Stimulated activated CD4-positive, alpha-beta T cell treated with anti-CD3 and anti-CD28 coated beads, Interleukin-15, amount 100 ng/mL, for 48 hours (primary cell): ENCODE results near the gene CSNK1G1.

ENCODE experiments used
- DNase-seq, 2 donors: peaks; one replicate each; pipeline ENCODE4 v3.0.0-alpha.2; 2020; ENCODE audit warnings: low read depth in 2 of 2

CSNK1G1 gene

DNA sequence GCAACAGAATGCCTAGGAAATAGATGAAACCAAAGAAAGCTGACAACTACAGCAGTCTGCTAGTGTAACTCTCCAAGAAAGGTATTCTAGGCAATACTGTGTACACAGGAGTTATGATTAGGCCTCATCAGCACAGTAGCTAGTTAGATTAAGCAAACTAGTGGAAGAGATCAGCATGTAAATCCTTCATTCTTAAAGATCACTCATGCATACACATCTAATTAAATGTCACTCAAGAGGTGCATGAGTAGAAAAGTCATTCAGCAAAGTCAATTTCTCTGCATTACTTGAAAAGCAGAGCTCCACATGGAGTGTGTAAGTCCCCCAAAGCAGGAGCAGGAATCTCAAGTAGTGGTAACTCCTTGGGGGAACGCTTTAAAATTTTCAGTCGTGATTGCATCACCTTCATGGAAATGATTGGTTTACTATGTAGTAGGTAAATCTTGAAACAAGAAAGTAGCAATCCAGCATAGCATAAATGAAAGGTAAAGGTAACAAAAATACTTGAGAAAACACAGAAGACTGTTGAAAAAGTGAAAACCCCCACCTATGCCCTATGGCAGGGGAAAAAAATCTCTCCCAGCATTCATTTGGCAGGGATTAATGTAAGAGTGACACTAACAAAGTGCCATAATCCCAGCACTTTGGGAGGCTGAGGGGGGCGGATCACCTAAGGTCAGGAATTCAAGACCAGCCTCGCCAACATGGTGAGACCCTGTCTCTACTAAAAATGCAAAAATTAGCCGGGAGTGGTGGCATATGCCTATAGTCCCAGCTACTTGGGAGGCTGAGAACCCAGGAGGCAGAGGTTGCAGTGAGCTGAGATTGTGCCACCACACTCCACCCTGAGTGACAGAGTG, 163.8 kb downstream of the CSNK1G1 start:
- DNase-seq: no peak

- no peak for DNase-seq
Observed at GRCh38 chr15:64187396-64188191, 168.4 kb downstream of the CSNK1G1 start.

DNA sequence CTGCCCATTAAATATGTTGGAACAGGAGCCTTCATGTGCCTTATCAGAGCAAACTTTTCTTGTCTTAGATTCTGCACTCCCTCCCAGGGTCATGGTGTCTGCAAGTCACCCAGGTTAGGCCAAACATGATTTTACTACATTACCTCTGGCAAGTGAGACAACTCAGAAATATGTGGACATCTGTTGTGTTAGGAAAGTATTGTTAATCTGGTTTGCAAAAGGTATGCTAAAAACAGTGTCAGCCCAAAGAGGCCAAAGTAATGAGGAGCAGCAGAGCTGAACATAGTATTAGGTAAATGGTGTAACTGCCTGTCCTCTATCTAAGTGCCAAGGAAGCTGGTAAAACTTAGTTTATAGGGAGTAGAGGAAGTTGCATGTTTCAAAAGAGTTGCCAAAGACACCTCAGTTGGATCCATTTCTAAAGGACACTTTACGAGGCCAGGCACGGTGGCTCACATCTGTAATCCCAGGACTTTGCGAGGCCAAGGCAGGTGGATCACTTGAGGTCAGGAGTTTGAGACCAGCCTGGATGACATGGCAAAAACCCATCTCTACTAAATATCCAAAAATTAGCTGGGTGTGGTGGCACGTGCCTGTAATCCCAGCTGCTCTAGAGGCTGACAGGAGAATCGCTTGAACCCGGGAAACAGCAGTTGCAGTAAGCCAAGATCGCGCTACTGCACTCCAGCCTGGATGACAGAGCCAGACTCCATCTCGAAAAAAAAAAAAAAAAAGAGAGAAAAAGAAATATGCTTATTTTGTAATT, 170.6 kb downstream of the CSNK1G1 start:
- DNase-seq: no peak

DNA sequence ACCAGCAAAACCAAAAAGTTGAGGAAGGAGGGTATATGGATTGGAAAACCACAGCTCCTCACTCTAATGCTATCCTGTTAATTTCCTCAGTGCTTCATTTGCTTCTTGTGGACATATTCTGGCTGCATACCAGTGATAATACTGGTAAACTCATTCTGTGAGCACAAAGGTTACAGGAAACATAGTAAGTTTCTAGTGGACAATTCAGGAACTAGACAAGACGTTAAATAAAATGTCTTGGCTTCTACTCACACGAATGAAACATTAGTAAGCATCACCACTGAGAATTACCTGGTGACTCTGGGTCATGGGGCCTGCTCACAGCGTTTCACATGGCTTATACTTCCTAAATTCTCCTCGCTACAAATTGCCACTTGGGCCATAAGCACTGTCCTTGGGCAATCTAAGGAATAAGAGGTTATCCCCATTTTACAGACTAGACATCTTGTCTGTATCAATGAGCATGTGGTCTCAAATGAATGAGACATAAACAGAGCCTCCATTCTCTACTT, 173.1 kb downstream of the CSNK1G1 start:
- no peak for DNase-seq

GRCh38 chr15:64180235-64180824, 175.6 kb downstream of the CSNK1G1 start:
- DNase-seq: no peak

DNA sequence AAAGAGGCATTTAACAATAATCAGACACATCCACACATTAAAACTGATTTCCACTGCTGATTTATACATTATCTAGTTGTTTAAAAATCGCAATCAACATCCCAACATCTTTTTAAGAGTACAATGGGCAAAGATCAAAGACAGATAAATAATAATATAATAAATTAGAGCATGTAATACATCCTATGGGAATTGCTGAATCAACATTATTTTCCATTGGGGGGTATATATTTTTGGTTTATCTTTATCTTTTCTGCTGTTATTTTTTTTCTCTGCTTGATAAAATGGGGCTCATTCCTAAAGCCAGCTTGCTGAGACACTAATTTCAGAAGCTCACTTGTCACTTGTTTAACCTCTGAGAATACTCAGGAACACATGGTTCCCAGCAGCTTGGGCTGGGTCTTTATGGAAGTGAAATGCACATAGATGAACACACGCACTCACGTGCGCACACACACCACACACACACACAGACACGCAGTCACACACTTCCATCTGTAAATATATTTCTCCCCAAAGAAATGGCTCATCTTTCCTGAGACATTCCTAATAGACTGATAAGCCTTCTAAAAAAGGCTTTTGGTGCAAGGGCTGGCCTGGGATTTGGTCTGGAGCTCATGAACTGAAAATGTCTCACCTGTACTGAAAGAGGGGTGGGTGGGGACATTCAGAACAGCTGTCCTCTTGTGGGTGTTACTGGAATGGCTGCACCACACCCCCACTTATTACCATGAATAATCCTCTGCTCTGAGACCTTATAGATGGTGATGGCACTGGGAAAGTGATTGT, 189.7 kb downstream of the CSNK1G1 start:
- DNase-seq: no peak

DNA sequence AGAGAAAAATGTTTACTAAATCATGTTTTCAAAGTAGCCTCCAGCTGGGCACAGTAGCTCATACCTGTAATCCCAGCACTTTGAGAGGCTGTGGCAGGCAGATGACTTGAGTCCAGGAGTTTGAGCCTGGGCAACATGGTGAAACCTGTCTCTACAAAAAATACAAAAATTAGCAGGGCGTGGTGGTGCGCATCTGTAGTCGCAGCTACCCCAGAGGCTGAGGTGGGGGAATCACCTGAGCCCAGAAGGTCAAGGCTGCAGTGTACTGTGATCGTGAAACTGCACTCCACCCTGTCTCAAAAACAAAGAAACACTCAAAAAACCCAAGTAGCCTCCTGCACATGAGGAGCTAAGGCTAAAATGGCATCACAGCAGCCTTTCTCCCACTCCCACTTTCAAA, 191.5 kb downstream of the CSNK1G1 start:
- no peak for DNase-seq

GRCh38 chr15:64163659-64164362, 192.2 kb downstream of the CSNK1G1 start:
- no peak for DNase-seq

DNA sequence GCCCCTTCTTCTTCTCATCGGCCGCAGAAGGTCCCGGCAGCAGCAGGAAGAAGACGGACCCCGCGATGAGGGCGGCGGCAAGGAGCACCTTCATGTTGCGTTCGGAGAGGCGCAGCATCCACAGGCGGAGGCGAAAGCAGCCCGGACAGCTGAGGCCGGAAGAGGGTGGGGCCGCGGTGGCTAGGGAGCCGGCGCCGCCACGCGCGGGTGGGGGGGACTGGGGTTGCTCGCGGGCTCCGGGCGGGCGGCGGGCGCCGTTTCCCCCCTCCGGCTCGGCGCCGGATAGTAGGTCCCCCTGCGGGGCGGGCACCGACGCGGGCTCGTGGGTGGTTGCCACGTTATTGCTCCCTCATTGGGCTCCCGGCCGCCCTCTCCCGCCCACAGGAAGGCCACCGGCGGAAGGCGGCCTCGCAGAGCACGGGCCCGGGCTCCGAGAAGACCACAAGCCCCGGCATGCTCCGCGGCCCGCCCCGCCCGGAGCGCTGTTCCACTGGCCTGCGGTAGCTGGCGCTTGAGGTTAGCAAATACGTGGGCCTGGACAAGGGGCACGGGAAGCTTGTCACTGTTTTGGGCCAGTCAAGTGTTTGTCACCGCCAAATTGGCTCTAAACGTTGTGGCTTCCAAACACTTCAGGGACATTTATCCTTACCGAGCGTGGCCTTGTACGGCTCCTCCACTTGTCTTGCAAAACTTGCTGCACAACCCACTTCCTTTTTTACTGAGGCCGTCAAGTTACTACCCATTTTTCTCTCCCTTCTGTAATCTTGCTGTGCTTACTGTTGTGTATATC, 192.9 kb downstream of the CSNK1G1 start, which contains the start of gene PPIB:
PPIB (minus strand) TSS at position 154 of the 790 bp plus-strand sequence; CDS start at position 118, 36 bp downstream.
- DNase-seq: peak; percentile 95 to 97

- DNase-seq: no peak
Observed at GRCh38 chr15:64162478-64162868, 193.5 kb downstream of the CSNK1G1 start.

- no peak for DNase-seq
Observed at GRCh38 chr15:64161688-64162477, 194.1 kb downstream of the CSNK1G1 start.

DNA sequence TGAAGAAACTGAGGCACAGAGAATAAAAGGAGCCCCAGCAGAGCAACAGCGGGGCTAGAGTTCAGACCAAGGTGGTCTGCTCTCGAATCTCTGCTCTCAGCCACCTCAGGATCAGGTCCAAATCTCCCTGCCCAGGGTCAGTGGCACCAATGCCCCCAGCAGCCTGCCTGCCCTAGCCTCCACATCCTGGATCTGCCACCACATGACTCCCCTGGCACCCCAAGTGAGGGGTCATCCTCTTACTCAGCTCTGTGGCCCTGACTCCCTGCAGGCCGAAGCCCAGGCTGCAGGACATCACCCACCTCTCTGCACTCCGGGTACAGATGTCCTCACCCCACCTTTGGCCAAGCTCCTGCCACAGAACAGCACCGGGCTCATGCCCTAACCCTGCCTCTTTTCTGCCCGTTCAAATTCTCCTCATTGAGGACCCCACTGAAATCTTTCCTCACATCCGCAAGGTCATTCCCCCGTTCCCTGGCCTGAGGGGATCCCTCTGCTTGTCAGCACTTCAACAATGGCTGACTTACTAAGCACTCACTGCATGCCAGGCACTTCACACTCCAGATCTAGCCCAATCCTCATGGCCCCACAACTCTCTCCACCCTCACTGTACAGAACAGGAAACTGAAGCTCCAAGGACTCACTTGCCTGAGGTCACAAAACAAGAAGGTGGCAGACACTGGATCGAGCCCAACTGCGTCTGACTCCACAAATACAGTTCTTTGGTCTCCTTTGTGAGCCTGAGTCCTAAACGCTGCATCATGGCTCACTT, 197.4 kb downstream of the CSNK1G1 start:
- DNase-seq: no peak

DNA sequence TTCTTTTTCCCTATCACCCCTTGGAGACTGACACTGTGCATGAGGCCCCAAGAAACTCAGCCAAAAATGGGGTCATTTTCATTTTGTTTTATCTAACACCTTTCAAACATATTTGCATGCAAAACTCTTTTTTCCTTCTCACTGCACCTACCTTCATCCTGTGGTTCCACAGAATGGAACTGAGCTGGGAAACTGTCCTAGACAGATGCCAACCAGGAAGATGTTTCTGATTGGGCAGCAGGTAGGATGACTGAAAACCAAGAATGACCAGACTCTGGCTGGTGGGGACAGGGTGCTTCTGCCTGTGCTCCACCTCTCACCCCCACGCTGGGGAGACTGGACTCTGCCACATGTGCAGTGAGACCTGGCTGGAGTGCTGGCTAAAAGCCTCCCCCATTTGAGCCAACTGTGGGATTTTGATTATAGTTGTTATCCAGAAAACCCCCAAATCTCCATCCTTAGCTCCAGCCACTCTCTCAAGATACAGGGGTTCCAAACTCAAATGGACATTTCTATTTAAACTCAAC, 198.3 kb downstream of the CSNK1G1 start:
- DNase-seq: no peak

- DNase-seq: no peak
Observed at GRCh38 chr15:64156652-64157331, 199.2 kb downstream of the CSNK1G1 start.

- DNase-seq: no peak
Observed at GRCh38 chr15:64155802-64156651, 199.9 kb downstream of the CSNK1G1 start.
